ENCODE measurements around the gene ZBP1. TPM values are rescaled to one million over a fixed set of nuclear protein-coding genes. Genes with fewer than 3 reads are reported as not detected.
"Not testable (repeated sequence)": the region's sequence is repeated elsewhere in the genome, so short reads cannot be mapped to it uniquely, and the experiment has no call there.

ZBP1 gene
- total RNA-seq, 1 donor from 2014 or later = 2.4 TPM

- no peak for DNase-seq (ENCODE audit: low spot score)
Observed at GRCh38 chr20:57647006-57647932, 27.0 kb upstream of the ZBP1 start.

GRCh38 chr20:57638895-57639236 lies 18.6 kb upstream of the ZBP1 start:
- DNase-seq (ENCODE audit: low spot score) = no peak

- no peak for DNase-seq (ENCODE audit: low spot score)
Observed at GRCh38 chr20:57638173-57638894, 18.1 kb upstream of the ZBP1 start.

GRCh38 chr20:57633945-57634491 lies 13.8 kb upstream of the ZBP1 start:
- no peak for DNase-seq (ENCODE audit: low spot score)

- no peak for DNase-seq (ENCODE audit: low spot score)
Observed at GRCh38 chr20:57632286-57632685, 12.1 kb upstream of the ZBP1 start.

GRCh38 chr20:57630061-57630460 lies 9.8 kb upstream of the ZBP1 start:
- no peak for DNase-seq (ENCODE audit: low spot score)

GRCh38 chr20:57629491-57629901 lies 9.3 kb upstream of the ZBP1 start:
- DNase-seq (ENCODE audit: low spot score) = not testable (repeated sequence)

- not testable (repeated sequence) for DNase-seq (ENCODE audit: low spot score)
Observed at GRCh38 chr20:57628962-57629308, 8.7 kb upstream of the ZBP1 start.

GRCh38 chr20:57628047-57628961 lies 8.1 kb upstream of the ZBP1 start:
- DNase-seq (ENCODE audit: low spot score) = no peak

- DNase-seq (ENCODE audit: low spot score) = no peak
Observed at GRCh38 chr20:57627339-57627738, 7.1 kb upstream of the ZBP1 start.

- no peak for DNase-seq (ENCODE audit: low spot score)
Observed at GRCh38 chr20:57625978-57626377, 5.8 kb upstream of the ZBP1 start.

- DNase-seq (ENCODE audit: low spot score) = no peak
Observed at GRCh38 chr20:57625181-57625958, 5.1 kb upstream of the ZBP1 start.

- no peak for DNase-seq (ENCODE audit: low spot score)
Observed at GRCh38 chr20:57624124-57624523, 3.9 kb upstream of the ZBP1 start.

- no peak for DNase-seq (ENCODE audit: low spot score)
Observed at GRCh38 chr20:57622579-57623381, 2.6 kb upstream of the ZBP1 start.

GRCh38 chr20:57622201-57622570 lies 2.0 kb upstream of the ZBP1 start:
- no peak for DNase-seq (ENCODE audit: low spot score)

GRCh38 chr20:57621421-57622200 lies 1.4 kb upstream of the ZBP1 start:
- DNase-seq (ENCODE audit: low spot score) = no peak

- DNase-seq (ENCODE audit: low spot score) = no peak
Observed at GRCh38 chr20:57620999-57621398, 773 bp upstream of the ZBP1 start.

GRCh38 chr20:57619051-57619831 lies 985 bp downstream of the ZBP1 start:
- no peak for DNase-seq (ENCODE audit: low spot score)

- no peak for DNase-seq (ENCODE audit: low spot score)
Observed at GRCh38 chr20:57618764-57619050, 1.5 kb downstream of the ZBP1 start.
